HG03135 (cell line): ENCODE results near the gene CRK.

Experiments used
- ATAC-seq: cut with Tn5 transposase; IDR thresholded peaks from one replicate; pipeline ENCODE4 v1.9.1; 2021; ENCODE audit warnings: mild to moderate bottlenecking, moderate library complexity; ENCODE audit not compliant: unreplicated experiment

CRK gene

GRCh38 chr17:1455797-1456599 is at the start of gene CRK:
Gene CRK, minus strand, starts transcription at chr17:1456232. Its CDS starts 115 bp downstream, at chr17:1456117.
- ATAC-seq: peak; percentile 80

- ATAC-seq: no peak
Observed at GRCh38 chr17:1505586-1505985, 49.6 kb upstream of the CRK start.

- no peak for ATAC-seq
Observed at GRCh38 chr17:1504866-1505265, 48.8 kb upstream of the CRK start.

GRCh38 chr17:1503699-1504098 is 47.7 kb upstream of the CRK start:
- no peak for ATAC-seq

- no peak for ATAC-seq
Observed at GRCh38 chr17:1498869-1499268, 42.8 kb upstream of the CRK start.

- ATAC-seq: no peak
Observed at GRCh38 chr17:1498233-1498632, 42.2 kb upstream of the CRK start.

- ATAC-seq: no peak
Observed at GRCh38 chr17:1497831-1498230, 41.8 kb upstream of the CRK start.

- no peak for ATAC-seq
Observed at GRCh38 chr17:1496869-1497268, 40.8 kb upstream of the CRK start.

- ATAC-seq: no peak
Observed at GRCh38 chr17:1495265-1495989, 39.4 kb upstream of the CRK start.

- ATAC-seq: no peak
Observed at GRCh38 chr17:1494736-1495253, 38.8 kb upstream of the CRK start.

GRCh38 chr17:1494203-1494602 is 38.2 kb upstream of the CRK start:
- ATAC-seq: no peak

- no peak for ATAC-seq
Observed at GRCh38 chr17:1493291-1493980, 37.4 kb upstream of the CRK start.

- no peak for ATAC-seq
Observed at GRCh38 chr17:1492249-1493206, 36.5 kb upstream of the CRK start, which contains the start of gene MYO1C. Gene MYO1C, minus strand, starts transcription at chr17:1492686. Its CDS starts 199 bp downstream, at chr17:1492487.

GRCh38 chr17:1491443-1492248 is 35.6 kb upstream of the CRK start:
- ATAC-seq: peak; percentile 33

- ATAC-seq: peak; percentile 38
Observed at GRCh38 chr17:1490643-1491442, 34.8 kb upstream of the CRK start.

- no peak for ATAC-seq
Observed at GRCh38 chr17:1488826-1489270, 32.8 kb upstream of the CRK start.

- peak; percentile 26 for ATAC-seq
Observed at GRCh38 chr17:1487939-1488825, 32.1 kb upstream of the CRK start.
